NCI-H2171 (cell line): ENCODE measurements around the gene TATDN2.
"Not testable (repeated sequence)": the region's sequence is repeated elsewhere in the genome, so short reads cannot be mapped to it uniquely, and the experiment has no call there.

Source experiments
- DNase-seq: peaks from one replicate; lab custom pipeline; 2025; lab: John Stamatoyannopoulos, UW

Gene TATDN2

GRCh38 chr3:10289787-10290355, 41.6 kb downstream of the TATDN2 start:
- DNase-seq: peak; percentile 41

- no peak for DNase-seq
Measured at GRCh38 chr3:10290481-10291176, 42.4 kb downstream of the TATDN2 start.

GRCh38 chr3:10291641-10292040, 43.4 kb downstream of the TATDN2 start:
- no peak for DNase-seq

- DNase-seq: no peak
Measured at GRCh38 chr3:10292505-10293419, 44.5 kb downstream of the TATDN2 start, which contains the start of gene GHRL. TSS of gene GHRL (minus strand) at chr3:10292947. CDS start at chr3:10290180, 2,767 bp downstream.

DNA sequence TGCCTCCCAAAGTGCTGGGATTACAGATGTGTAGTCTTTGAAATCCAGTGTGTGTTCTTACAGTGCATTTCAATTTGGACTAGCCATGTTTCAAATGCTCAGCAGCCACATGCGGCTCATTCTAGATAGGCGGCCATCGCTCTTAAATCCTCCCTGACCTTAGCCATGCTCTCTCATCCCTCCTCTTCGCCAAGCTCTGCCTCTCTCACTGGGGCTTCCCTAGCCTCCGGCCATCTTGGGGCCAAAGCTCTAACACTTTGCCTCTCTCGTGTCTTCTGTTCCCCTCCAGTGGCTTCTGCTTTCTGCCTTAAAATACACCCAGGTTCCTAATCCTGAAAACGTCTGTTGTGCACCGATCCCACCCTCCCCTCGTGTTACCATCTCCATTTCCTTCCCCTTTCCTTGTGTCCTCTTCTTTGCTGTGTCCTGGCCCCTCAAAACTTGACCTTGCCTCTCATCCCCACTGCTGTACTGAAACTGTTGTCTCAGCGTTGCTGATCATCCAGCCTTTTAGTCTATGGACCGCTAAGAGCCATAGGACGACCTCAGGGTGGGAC, 45.8 kb downstream of the TATDN2 start:
- DNase-seq: no peak

DNA sequence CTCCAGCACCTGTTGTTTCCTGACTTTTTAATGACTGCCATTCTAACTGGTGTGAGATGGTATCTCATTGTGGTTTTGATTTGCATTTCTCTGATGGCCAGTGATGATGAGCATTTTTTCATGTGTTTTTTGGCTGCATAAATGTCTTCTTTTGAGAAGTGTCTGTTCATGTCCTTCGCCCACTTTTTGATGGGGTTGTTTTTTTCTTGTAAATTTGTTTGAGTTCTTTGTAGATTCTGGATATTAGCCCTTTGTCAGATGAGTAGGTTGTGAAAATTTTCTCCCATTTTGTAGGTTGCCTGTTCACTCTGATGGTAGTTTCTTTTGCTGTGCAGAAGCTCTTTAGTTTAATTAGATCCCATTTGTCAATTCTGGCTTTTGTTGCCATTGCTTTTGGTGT, 49.8 kb downstream of the TATDN2 start:
- DNase-seq: not testable (repeated sequence)

GRCh38 chr3:10299175-10299574, 50.9 kb downstream of the TATDN2 start:
- DNase-seq: no peak

DNA sequence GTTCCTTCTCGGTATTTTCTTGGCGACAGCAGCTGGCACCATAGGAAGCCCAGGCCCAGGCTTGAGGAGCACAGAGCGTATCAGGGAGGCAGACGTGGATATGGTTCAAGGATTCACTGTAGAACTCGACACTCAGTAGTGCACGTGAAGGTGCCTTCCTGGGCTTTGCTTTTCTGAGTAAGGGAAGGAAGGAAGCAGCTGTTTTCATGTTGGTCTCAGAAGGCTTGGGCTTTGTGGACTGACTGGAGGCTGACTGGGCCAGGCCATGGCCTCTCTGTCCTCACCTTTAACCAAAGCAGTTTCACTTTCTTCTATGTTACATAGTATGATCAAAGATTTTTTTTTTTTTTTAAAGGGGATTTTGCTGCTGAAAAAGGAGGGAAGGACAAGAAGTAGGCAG, 51.4 kb downstream of the TATDN2 start:
- no peak for DNase-seq

DNA sequence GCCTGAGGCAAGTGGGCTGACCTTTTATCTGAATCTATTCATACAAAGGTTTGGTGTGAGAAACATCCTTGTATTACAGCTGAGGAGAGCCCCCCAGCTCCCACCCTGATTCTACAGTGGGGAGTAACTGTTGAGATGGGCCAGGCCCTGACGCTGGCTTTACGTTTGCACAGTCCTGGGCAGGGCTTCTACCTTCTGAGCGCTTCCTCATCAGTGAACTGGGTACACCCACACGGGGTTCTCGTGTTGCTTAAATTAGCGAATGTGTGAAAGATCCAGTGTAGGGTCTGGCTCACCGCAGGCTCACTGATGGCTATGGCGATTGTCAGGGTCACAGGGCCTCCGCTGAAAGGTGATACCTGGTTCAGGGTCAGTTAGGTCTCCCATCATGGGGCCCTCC, 51.8 kb downstream of the TATDN2 start:
- DNase-seq: no peak

- DNase-seq: no peak
Measured at GRCh38 chr3:10303105-10303504, 54.8 kb downstream of the TATDN2 start.

- DNase-seq: no peak
Measured at GRCh38 chr3:10303785-10304184, 55.5 kb downstream of the TATDN2 start.

GRCh38 chr3:10304905-10305304, 56.6 kb downstream of the TATDN2 start:
- no peak for DNase-seq

- peak; percentile 51 for DNase-seq
Measured at GRCh38 chr3:10305331-10305902, 57.2 kb downstream of the TATDN2 start.

GRCh38 chr3:10306156-10306555, 57.9 kb downstream of the TATDN2 start:
- no peak for DNase-seq

- no peak for DNase-seq
Measured at GRCh38 chr3:10308678-10309077, 60.4 kb downstream of the TATDN2 start.

DNA sequence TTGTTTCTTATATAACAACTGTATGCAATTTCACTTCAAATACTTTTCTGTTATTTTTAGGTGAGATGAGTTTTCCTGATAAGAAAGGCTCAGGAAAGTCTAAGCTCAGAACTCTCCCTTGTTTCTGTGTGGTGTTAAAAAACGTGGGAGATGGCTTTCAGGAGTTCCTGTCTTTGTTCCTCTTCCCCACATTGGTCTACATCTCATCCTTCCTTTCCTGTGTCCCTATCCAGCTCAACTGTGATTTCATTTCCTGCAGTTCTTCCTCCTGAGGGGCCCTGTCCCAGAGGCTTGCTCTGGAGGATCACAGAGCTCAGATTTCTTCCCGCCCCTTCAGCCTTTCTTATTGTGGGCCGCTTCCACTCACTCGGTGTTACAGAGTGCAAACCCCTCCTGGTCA, 61.5 kb downstream of the TATDN2 start:
- DNase-seq: no peak

GRCh38 chr3:10310578-10310977, 62.3 kb downstream of the TATDN2 start:
- no peak for DNase-seq

- DNase-seq: no peak
Measured at GRCh38 chr3:10311710-10312109, 63.5 kb downstream of the TATDN2 start.

DNA sequence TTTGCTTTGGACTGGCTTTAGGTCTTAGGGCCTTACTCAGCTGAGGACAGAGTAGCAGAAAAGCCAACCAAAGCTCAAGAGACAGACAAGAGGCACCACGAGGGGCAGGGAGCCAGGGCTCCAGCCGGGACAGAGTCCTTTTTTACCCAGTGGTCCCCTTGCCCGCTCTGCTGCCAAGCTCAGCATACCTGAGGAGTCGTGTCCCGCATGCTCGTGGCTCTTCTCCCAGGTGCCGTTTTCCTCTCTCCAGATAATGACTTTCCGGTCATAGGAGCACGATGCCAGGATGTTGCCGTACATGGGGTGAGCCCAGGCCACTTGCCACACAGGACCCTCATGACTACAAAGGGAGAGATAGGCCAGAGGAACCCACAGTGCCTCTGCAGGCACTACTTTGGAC, 64.1 kb downstream of the TATDN2 start:
- no peak for DNase-seq

GRCh38 chr3:10312861-10313260, 64.6 kb downstream of the TATDN2 start:
- no peak for DNase-seq

- no peak for DNase-seq
Measured at GRCh38 chr3:10315101-10315500, 66.8 kb downstream of the TATDN2 start.

GRCh38 chr3:10315771-10316344, 67.6 kb downstream of the TATDN2 start:
- no peak for DNase-seq
